ENCODE measurements around the gene VNN1.
"Not testable (repeated sequence)": the region's sequence is repeated elsewhere in the genome, so short reads cannot be mapped to it uniquely, and the experiment has no call there.

The VNN1 gene

DNA sequence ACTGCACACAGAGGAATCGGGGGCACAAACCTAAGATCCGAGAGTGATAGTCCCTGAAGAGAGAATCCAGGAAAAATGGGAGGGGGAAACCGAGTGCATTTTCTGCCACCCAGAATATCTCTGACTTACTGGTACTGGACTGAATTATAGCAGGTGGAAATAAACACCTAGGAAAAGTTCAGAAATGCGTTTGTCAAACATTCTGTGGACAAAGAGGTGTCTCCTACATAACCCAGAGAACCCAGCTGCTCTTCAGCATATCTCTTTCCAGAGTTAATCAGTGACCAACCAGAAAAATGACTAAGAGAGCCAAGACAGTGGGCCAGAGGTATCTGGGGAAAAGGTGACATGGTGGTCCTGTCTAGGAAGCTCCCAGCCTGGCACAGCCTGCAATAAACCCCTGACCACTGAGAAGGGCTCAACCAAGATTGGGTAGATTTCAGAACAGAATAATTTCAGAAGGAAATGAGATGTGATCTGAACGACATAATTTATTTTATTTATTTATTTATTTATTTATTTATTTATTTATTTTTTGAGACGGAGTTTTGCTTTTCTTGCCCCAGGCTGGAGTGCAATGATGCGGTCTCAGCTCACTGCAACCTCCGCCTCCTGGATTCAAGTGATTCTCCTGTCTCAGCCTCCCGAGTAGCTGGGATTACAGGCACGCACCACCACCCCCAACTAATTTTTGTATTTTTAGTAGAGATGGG, 6.0 kb upstream of the VNN1 start:
- no peak for FAIRE-seq

DNA sequence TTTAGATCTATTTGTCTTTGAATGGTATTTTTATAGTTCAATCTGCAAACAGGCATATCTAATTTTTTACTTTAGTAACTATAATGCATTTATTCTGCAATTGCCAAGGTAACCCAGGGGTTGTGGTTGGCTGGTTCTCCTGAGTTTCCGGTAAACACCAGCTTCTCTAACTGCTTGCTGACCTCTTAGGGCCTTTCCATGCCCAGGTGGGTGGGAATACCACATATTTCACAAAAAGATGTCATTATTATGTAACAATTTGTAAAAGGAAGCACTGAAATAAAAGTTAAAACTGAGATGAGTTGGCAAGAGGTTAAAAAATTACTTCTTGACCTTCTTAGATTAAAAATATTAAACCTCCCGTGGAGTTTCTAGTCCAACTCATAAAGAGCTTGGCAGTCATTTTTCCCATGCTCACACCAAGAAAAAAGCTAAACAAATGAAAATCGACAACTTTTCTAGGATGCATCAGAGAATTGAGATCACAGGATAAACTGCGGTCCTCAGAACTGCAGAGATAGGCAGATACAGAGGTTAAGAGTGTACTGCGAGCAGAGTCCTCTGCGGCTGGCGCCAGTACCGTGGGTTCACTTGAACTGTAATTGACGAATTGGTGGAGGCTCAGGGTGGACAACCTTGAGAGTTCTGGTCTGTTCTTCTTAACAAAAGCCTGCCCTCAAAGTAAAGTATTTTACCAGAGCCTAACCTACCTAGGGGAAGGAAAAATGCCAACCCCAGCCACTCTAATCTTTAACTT, 2.2 kb upstream of the VNN1 start:
- no peak for FAIRE-seq

DNA sequence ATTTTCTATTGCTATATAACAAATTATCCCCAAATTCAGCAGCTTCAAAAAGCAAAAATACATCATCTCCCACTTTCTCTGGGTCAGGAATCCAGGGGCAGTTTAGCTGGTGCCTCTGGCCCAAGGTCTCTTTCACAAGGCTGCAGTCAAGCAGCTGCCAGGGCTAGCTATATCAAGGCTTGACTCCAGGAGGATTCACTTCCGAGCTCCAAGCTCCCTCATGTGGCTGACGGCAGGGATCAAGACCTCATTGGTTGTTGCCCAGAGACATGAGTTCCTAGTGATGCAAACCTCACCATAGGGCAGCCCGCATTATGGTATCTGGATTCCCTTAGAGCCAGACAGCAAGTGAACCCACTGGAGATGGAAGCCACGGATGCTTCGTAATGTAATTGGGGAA, 1.3 kb upstream of the VNN1 start:
- FAIRE-seq = no peak

DNA sequence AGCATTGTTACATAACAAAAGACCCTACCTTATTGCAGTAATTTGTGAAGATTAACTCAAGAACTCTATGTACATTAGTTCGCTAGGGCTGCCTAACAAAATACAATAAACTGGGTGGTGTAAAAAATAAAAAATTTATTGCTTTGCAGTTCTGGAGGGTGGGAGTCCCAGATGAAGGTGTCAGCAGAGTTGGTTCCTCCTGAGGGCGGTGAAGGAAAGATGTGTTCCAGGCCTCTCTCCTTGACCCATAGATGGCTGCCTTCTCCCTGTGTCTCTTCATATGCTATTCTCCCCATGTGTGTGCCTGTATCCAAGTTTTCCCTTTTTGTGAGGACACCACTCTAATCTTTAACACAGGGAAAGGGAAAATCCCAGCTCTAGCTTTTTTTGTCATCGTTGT, 305 bp upstream of the VNN1 start:
- FAIRE-seq = no peak

DNA sequence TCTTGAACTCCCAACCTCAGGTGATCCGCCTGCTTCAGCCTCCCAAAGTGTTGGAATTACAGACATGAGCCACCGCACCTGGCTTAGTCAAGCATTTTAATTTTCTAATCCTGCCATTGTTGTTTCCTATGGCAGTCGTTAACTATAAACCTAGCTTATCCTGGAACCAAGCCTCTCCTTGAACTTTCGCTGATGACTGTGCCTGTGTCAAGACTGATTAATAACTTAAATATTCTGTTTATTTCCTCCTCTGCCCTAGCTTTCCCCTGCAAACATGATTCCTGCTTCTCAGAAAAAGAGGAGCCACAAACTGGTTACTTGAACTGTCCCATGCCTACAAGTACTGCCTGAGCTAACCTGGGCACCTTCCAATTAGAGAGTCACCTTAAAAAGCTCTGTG, 1.5 kb downstream of the VNN1 start:
- no peak for FAIRE-seq

DNA sequence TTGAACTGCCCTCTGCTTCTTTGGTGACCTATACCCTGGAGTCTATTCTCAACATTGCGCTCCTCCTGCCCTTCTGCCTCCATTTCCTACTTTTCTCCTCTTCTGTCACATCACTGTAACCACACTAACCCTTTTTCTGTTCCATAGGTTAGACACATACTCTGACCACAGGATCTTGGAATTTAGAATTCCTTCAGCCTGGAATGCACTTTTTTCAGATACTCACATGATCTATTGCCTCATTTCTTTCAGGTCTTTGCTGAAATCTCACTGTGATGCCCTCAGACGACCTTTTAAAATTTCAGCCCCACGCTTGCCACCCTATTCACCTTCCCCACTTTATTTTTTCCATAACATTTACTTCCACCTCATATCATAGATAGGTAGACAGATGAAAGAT, 5.1 kb downstream of the VNN1 start:
- no peak for FAIRE-seq

DNA sequence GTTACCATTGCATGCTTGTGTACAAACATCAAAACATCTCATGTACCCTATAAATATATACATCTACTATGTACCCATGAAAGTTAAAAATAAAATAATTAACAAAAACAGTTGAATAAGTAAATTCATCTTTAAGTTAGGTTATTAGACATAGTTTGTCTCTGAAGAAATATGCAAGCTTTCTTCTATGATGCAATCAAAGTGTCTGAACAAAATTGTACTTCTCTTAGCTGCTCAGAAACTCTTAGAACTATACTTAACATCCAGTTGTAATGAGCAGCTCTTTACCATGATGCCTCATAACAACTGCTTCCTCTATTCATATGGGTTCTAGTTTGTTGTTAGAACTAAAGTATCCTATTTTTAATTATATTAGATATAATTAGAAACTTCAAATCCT, 5.9 kb downstream of the VNN1 start:
- no peak for FAIRE-seq

DNA sequence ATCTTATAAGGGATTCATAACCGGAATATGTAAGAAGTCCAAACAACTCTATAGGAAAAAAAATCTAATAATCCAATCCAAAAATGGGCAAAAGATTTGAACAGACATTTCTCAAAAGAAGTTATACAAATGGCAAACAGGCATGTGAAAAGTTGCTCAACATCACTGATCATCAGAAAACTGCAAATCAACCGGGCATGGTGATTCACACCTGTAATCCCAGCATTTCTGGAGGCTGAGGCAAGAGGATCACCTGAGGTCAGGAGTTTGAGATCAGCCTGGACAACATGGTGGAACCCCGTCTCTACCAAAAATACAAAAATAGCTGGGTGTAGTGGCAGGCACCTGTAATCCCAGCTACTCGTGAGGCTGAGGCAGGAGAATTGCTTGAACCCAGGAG, 7.1 kb downstream of the VNN1 start:
- not testable (repeated sequence) for FAIRE-seq

DNA sequence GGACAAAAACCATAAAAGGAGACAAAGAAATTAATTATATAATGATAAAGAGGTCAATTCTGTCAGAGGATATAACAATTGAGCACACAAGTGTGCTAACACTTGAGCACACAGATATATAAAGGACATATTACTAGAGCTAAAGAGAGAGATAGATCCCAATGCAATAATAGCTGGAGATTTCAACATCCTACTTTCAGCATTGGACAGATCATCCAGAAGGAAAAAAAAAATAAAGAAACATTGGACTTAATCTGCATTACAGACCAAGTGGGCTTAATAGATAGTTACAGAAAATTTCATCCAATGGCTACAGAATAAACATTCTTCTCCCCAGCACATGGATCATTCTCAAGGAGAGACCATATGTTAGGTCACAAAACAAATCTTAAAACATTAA, 9.9 kb downstream of the VNN1 start:
- FAIRE-seq = no peak

DNA sequence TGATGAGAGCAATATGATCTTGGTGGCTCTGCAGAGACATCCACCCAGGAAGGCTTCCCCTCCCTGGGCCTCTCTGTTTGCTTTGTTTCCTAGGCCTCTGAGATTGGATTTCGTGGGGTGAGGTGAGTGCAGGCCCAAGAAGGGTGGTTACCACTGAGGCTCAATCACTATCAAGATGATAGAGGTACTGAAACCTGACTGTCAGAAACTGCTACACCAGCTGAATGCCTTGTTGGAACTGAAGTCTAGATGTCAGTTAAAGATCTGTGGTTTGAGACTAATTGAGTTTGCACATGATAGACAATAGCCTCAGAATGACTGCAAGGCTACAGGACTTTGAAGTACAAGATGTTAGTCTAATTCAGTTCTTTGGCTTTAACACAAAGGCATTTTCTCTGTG, 15.2 kb downstream of the VNN1 start:
- FAIRE-seq = no peak

DNA sequence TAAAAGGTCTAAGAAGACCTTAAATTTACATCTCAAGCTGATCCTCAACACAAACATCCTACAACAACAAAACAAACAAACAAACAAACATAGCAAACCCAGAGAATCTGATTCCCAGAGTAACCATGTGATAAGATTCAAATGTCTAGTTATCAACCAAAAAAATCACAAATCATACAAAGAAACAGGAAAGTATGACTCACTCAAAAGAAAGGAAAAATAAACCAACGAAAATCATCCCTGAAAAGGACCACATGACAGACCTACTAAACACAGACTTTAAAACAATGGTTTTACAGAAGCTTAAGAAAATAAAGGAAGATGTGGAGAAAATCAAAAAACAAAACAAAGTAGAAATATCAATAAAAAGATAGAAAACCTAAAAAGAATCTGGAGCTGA, 18.1 kb downstream of the VNN1 start:
- FAIRE-seq = no peak

DNA sequence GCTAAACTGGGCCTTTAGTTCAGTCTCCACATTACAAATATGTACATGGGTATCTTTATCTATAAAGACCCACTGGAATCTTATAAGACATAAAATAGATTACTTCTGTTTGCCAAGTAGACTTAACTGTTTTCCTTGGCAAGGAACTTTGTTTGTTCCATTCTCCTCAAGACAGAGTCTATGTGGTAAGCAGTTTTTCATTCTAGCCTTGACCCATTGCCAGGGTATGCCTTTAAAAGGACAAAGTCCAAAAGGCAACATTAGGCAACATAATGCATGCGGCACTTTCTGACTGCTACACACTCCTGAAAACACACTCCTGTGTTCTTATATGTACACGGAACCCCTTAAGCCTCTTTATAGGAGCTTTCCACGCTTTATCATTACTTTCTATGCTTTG, 20.4 kb downstream of the VNN1 start:
- FAIRE-seq = no peak

DNA sequence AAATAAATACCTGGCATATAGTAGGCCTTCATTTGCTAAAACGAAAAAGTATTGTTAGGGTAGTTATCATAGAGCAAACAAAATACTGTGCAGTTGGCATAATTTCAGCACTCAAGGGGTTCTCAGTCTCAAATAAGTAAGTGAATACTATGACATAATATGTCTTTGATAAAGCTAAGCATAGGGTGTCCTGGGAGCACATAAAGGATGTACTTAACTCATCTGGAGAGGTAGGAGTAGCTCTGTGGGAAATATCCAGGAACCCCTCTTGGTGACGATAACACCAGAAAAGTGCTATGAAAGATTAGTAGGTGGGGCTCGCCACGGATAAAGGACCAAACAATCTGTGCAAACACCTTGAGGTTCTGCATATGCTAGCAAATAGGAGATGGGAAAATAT, 23.2 kb downstream of the VNN1 start:
- FAIRE-seq = no peak

DNA sequence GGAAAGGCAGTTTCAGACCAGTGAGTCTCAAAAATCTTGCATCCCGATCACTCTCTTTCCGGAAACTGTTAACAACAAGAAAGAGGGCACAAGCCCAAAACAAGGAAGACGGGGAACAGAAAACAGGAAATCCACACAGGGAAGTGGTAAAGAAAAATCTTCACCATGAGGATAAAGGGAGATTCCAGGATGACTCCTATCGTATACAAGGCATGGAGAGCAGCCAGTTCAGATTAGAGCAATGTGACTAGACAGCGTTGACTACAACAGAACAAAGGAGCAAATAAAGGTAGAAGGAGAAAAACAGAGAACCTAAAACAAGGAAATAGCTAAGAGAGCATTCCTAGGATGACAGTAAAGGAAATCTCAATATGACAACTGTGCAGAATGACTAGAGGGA, 26.5 kb downstream of the VNN1 start:
- FAIRE-seq = no peak

DNA sequence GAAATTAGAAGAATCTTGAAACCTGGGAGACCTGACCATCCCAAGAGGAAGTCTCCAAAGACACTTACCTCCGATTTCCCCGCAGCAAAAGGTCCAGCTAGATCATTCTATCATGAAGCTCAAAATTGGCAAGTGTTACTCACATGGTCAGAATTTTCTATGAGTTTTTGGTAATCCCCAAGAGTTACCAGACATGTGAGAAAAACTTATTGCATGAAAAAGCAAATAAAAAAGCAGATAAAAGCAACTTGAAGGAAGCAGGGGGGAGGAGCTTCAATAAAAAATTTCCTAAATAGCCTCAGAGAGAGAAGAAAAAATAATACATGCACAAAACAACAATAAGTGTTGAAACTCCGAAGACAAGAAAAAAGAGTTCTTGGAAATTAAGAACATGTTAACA, 27.3 kb downstream of the VNN1 start:
- no peak for FAIRE-seq

DNA sequence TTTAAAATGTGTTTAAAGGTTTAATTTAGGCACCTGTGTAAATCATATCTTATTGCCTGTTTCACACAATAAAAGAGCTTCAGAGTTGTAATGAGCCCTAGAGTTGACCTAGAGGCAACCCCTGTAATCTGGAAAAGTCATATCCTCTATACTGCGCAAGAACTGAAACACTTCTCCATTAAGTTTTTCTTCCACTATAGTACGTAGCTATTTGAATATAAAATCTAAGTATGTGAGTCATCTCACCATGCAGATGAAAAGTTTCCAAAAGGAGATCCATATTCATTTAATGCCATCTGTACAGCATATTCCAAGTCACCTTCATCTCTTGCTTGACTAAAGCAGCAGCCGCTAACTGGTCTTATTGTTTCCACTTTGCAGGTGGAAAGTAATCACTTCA, 28.8 kb downstream of the VNN1 start:
- no peak for FAIRE-seq

DNA sequence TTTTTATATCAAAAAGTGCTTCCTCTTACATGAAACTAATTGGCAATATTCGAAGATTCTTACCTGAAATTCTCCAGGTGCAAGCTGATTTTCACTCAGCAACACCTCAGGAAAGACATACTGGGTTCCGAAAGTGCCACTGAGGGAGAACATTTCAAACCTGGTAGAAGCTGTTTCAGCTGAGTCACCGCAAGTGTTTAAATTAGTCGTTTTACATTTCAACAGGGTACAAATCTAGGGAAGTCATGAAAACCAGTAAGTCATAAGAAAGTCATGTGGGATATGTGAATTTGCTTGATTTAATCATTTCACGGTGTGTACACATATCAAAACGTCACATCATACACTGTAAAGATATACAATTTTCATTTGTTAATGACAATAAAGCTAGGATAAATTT, 29.6 kb downstream of the VNN1 start:
- no peak for FAIRE-seq

DNA sequence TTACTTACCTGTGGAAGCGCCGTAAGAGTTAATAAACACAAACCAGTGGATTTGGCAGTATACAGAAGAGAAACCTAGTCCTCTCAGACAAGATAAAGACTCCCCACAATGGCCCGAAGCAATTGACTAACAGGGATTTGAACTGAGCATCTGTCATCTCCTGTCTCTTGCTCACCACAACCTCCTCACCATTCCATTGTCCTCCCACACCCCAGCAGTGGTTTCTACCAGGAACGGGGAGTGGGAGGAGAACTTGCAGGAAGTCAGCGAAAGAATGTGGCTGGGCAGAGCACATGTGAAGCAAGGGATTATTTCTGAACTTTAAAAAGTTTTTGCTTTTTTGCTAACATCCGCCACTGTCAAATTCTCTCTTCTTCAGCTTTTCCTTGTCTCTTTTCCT, 30.3 kb downstream of the VNN1 start:
- no peak for FAIRE-seq

DNA sequence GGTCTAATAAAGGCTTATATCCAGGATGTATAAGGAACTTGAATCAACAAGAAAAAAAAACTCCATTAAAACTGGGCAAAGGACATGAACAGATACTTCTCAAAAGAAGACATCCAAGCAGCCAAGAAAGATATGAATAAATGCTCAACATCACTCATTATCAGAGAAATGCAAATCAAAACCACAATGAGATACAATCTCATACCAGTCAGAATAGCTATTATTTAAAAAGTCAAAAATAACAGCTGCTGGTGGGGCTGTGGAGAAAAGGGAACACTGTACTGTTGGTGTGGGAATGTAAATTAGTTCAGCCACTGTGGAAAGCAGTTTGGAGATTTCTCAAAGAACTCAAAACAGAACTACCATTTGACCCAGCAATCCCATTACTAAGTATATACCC, 34.8 kb downstream of the VNN1 start:
- not testable (repeated sequence) for FAIRE-seq

DNA sequence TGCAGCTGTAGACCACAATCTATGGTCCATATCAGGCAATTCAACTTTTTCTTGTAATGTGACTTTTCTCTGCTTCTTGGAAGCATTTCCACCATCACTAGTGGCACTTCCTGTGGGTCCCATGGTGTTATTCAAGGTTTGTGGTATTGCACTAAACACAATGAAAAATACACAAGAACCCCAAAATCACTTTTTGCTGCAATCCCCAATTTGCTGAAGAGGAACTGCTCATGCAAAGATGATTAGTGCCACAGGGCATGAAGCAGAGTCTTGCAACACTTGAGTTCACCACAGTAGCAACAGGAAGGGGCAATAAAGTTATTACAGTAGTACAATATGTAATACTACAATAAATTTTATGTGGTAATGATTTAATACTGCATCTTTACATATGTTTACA, 38.1 kb downstream of the VNN1 start:
- FAIRE-seq = no peak

DNA sequence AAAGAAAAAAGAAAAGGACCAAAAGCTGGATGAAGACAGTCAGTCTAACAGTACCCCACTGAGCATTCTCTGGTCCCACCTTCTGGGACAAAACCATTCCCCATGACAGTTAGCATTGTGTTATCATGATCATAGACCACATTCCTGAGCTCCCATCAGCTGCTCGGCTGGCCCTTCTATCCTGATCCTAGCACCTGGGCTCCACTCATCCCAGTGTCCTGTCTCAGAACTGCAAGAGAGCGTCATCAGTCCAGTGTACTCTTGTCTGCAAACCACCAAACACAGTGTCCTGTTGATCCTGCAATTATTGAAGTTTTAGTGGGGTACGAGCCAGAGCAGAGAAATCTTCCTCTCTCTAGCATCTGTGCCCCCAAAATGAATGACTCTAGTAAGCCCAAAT, 38.9 kb downstream of the VNN1 start:
- FAIRE-seq = no peak

DNA sequence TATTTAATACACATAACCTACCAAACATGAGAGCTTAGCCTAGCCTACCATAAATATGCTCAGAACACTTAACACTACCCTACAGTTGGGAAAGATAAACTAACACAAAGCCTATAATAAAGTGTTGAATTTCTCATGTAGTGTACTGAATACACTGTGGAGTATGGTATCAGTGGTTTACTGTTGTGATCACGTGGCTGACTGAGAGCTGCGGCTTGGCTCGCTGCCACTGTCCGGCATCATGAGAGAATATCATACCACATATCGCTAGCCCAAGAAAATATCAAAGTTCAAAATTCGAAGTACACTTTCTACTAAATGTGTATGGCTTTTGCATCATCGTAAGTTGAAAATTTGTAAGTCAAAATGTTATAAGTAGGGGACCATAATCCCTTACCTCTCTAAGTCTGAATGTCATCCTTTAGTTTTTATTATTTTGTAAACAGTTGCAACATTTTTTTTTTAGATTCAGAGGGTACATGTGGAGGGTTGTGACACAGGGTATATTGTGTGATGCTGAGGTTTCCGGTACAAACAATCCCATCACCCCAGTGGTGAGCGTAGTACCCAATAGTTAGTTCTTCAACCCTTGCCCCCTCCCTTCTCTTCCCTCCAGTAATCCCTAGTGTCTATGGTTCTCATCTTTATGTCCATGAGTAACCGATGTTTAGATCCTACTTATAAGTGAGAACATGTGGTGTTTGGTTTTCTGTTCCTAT, 40.3 kb downstream of the VNN1 start:
- FAIRE-seq = no peak

DNA sequence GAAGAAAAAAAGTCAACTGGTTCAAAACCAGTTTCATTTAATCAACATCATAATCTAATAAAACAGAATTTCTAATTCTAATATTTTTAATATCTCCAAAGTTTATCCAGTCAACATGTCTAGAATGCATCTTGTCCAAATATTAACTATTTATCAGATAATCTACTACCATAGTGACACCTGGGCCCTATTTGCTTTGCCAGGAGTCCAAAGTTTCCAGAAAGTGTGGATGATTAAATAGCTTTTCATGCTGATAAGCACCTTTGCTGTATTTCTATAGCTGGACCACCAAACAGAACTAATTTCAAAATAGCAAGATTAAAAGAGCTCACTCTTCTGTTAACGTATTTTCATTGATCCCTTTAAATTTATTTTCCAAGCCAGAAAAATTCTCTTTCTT, 42.6 kb downstream of the VNN1 start:
- FAIRE-seq = no peak

DNA sequence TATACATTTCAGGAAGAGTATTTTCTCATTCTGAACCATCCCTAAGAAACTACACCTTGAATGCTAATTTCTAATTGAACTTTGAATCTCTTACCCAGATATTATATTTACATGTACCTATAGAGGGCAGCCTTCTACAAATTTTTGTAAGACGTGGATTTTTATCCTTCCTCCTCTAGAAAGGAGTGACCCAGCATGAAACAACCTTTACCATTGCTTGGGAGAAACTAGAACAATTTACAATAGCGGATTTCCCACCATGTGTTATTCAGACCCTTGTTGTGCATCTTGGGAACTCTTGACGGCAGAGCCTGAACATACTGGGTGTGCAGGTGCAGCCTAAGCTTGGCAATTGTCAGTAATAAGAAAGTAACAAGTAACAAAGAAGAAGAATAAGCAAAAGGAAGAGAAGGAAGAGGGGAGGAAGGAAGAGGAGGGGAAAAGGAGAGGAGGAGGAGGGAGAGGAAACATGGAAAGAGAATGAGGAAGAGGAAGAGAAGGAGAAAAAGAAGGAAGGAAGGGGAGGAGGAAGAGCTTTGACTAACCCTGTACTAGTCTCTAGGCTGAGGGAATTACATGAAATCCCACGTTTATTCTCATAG, 44.1 kb downstream of the VNN1 start:
- peak; percentile 87 for FAIRE-seq

All from G401.6 (cell line).